ENCODE measurements around the gene GPA33.
A peak's percentile ranks its signal among the peaks of the same experiment; 100 is the strongest.

Gene GPA33

DNA sequence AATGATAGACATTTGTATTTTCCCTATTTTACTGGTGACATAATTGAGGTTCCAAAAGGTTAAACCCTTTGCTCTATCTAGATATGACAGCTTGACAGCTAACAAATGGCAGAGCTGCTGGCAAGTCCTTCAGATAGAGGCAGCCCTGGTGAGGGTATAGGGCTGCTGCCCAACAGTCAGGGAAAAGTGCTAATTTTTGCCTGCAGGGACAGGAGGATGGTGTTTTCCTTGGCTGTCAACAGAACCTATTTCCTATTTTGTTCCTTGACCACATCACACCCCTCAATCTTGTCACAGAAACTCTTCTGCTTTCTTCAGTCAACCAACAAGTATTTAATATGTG, 12.3 kb downstream of the GPA33 start:
- Histone ChIP-seq H3K4me1 (ENCODE audit: control insufficient read depth in 1 of 2, insufficient read depth in 2 of 2, low read length in 2 of 2) (peaks cover 7 to 9% of the 10 kb centered on the region in 2 experiments), H3K36me3 (ENCODE audit: control insufficient read depth in 1 of 2, insufficient read depth in 2 of 2, low read length in 2 of 2) (no peaks in the 10 kb centered on the region), H4K91ac (ENCODE audit: low read depth, low read length) (no peak overlapping the region), H3K9me3 (ENCODE audit: insufficient read depth, low read depth, low read length) (no peaks in the 10 kb centered on the region), H2BK5ac (ENCODE audit: low read depth, low read length, poor library complexity) (no peak overlapping the region), H3K27me3 (ENCODE audit: insufficient read depth, low read length) (no peaks in the 10 kb centered on the region), H2BK12ac (ENCODE audit: low read length) (no peak overlapping the region), H4K8ac (ENCODE audit: low read depth, low read length) (no peak overlapping the region), H3K79me2 (ENCODE audit: control insufficient read depth, insufficient read depth, low read length, poor library complexity) (no peaks in the 10 kb centered on the region), H2AFZ (ENCODE audit: insufficient read depth, low read length, poor library complexity) (no peak overlapping the region), H3K4me2 (ENCODE audit: low read length) (no peak overlapping the region), H3K27ac (ENCODE audit: low read depth, low read length) (no peak overlapping the region), H4K12ac (ENCODE audit: low read depth, low read length) (no peak overlapping the region), H3K9ac (ENCODE audit: low read length) (no peak overlapping the region), H3K23ac (ENCODE audit: low read length) (no peak overlapping the region), H2BK120ac (ENCODE audit: insufficient read depth, low read length, poor library complexity) (no peak overlapping the region), H3K4me3 (ENCODE audit: low read depth, low read length) (no peak overlapping the region), H3K79me1 (ENCODE audit: low read length) (peaks cover 2% of the 10 kb centered on the region), H3K4ac (ENCODE audit: low read depth, low read length) (no peak overlapping the region), H2AK5ac (ENCODE audit: low read length) (no peak overlapping the region), H3K14ac (ENCODE audit: low read length) (no peak overlapping the region), H3K18ac (ENCODE audit: low read length) (no peak overlapping the region)
- DNase-seq: no peak

DNA sequence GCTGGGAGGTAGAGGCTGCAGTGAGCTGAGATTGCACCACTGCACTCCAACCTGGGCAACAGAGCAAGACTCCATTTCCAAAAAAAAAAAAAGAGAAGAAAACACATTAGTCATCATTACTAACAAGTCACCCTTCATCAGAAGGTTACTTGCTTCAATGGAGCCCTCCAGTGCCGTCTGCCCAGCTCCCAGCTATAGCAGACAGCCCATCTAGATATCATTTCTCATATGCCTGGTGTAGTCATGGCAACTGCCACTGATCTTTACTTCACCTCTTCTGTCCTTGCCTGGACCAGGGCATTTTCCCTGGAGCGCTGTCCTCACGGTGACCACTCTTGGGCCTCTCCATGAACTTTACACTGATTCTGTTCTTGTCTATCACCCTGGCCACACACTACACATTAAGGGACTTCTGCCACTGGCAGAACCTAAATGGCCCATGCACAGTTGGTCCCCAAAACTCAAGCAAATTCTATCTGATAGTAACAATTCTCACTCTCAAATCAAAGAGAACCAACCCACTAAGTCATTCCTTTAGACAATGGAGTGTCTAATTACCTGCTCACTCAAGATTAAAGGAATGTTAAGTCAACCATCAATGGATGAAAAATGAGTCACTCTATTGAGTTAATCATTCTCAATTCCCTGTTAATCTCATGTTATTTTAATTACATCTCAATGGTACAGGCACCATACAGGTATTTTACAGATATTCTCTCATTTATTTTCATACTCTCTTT, 12.9 kb downstream of the GPA33 start:
- no peaks in the 10 kb centered on the region for H3K9me3 ChIP-seq (ENCODE audit: insufficient read depth, low read depth, low read length)
- no peak overlapping the region for H3K23ac ChIP-seq (ENCODE audit: low read length)
- no peaks in the 10 kb centered on the region for H3K79me1 ChIP-seq (ENCODE audit: low read length)
- no peak overlapping the region for H3K4me3 ChIP-seq (ENCODE audit: low read depth, low read length)
- no peak overlapping the region for H3K14ac ChIP-seq (ENCODE audit: low read length)
- H3K36me3 ChIP-seq (ENCODE audit: control insufficient read depth in 1 of 2, insufficient read depth in 2 of 2, low read length in 2 of 2): no peaks in the 10 kb centered on the region
- DNase-seq: no peak
- no peak overlapping the region for H2BK120ac ChIP-seq (ENCODE audit: insufficient read depth, low read length, poor library complexity)
- H2AK5ac ChIP-seq (ENCODE audit: low read length): no peak overlapping the region
- H3K4ac ChIP-seq (ENCODE audit: low read depth, low read length): no peak overlapping the region
- no peak overlapping the region for H3K4me2 ChIP-seq (ENCODE audit: low read length)
- H4K12ac ChIP-seq (ENCODE audit: low read depth, low read length): no peak overlapping the region
- H3K79me2 ChIP-seq (ENCODE audit: control insufficient read depth, insufficient read depth, low read length, poor library complexity): no peaks in the 10 kb centered on the region
- no CpG with 5 or more reads among the region's 3 CpGs for WGBS (ENCODE audit: extremely low coverage, insufficient coverage, insufficient read length)
- H3K27me3 ChIP-seq (ENCODE audit: insufficient read depth, low read length): no peaks in the 10 kb centered on the region
- H3K18ac ChIP-seq (ENCODE audit: low read length): no peak overlapping the region
- no peak overlapping the region for H4K8ac ChIP-seq (ENCODE audit: low read depth, low read length)
- H3K4me1 ChIP-seq (ENCODE audit: control insufficient read depth in 1 of 2, insufficient read depth in 2 of 2, low read length in 2 of 2): peaks cover 1 to 4% of the 10 kb centered on the region in 2 experiments
- H2AFZ ChIP-seq (ENCODE audit: insufficient read depth, low read length, poor library complexity): no peak overlapping the region
- H3K9ac ChIP-seq (ENCODE audit: low read length): no peak overlapping the region
- no peak overlapping the region for H3K27ac ChIP-seq (ENCODE audit: low read depth, low read length)
- no peak overlapping the region for H4K91ac ChIP-seq (ENCODE audit: low read depth, low read length)
- H2BK5ac ChIP-seq (ENCODE audit: low read depth, low read length, poor library complexity): no peak overlapping the region
- no peak overlapping the region for H2BK12ac ChIP-seq (ENCODE audit: low read length)

GRCh38 chr1:167076136-167076710, 14.0 kb downstream of the GPA33 start:
- no peak overlapping the region for H2BK120ac ChIP-seq (ENCODE audit: insufficient read depth, low read length, poor library complexity)
- no peak overlapping the region for H3K18ac ChIP-seq (ENCODE audit: low read length)
- no peaks in the 10 kb centered on the region for H3K36me3 ChIP-seq (ENCODE audit: control insufficient read depth in 1 of 2, insufficient read depth in 2 of 2, low read length in 2 of 2)
- H3K4ac ChIP-seq (ENCODE audit: low read depth, low read length): no peak overlapping the region
- H3K23ac ChIP-seq (ENCODE audit: low read length): no peak overlapping the region
- no peak overlapping the region for H2BK12ac ChIP-seq (ENCODE audit: low read length)
- H4K91ac ChIP-seq (ENCODE audit: low read depth, low read length): no peak overlapping the region
- H4K8ac ChIP-seq (ENCODE audit: low read depth, low read length): no peak overlapping the region
- no peak overlapping the region for H3K14ac ChIP-seq (ENCODE audit: low read length)
- H3K27ac ChIP-seq (ENCODE audit: low read depth, low read length): no peak overlapping the region
- H3K79me2 ChIP-seq (ENCODE audit: control insufficient read depth, insufficient read depth, low read length, poor library complexity): no peaks in the 10 kb centered on the region
- no peak overlapping the region for H2BK5ac ChIP-seq (ENCODE audit: low read depth, low read length, poor library complexity)
- no peak overlapping the region for H3K9ac ChIP-seq (ENCODE audit: low read length)
- H3K4me1 ChIP-seq (ENCODE audit: control insufficient read depth in 1 of 2, insufficient read depth in 2 of 2, low read length in 2 of 2): peaks cover 0 to 2% of the 10 kb centered on the region in 2 experiments
- H3K79me1 ChIP-seq (ENCODE audit: low read length): no peaks in the 10 kb centered on the region
- no peak overlapping the region for H2AFZ ChIP-seq (ENCODE audit: insufficient read depth, low read length, poor library complexity)
- H2AK5ac ChIP-seq (ENCODE audit: low read length): no peak overlapping the region
- no peak overlapping the region for H4K12ac ChIP-seq (ENCODE audit: low read depth, low read length)
- WGBS (ENCODE audit: extremely low coverage, insufficient coverage, insufficient read length): no CpG with 5 or more reads among the region's 8 CpGs
- DNase-seq: peak in 1 of 2 donors; percentile 43
- no peak overlapping the region for H3K4me3 ChIP-seq (ENCODE audit: low read depth, low read length)
- no peak overlapping the region for H3K4me2 ChIP-seq (ENCODE audit: low read length)
- H3K9me3 ChIP-seq (ENCODE audit: insufficient read depth, low read depth, low read length): peaks cover 2% of the 10 kb centered on the region
- H3K27me3 ChIP-seq (ENCODE audit: insufficient read depth, low read length): no peaks in the 10 kb centered on the region

DNA sequence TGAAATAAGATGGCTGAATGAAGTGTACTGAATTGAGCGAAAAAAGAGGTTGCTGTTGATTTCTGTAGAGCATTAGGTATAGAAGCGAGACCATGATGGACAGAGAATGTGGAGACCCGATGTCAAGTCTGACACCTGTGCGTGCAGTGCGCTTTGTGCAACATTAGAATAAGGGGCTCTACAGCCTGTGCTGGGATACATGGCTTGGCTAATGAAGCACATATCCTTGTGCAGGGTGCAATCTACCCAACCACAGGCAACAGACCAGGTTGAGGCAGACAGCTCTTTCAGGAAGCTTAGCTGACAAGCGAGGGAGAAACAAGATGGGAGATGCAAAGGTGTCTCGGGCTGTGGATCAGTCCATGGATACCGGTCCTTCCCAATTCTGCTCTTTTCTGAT, 18.9 kb downstream of the GPA33 start:
- Histone ChIP-seq H2AFZ (ENCODE audit: insufficient read depth, low read length, poor library complexity) (no peak overlapping the region), H3K9me3 (ENCODE audit: insufficient read depth, low read depth, low read length) (peaks cover 5% of the 10 kb centered on the region), H3K23ac (ENCODE audit: low read length) (peak overlapping the region; percentile 5), H2BK5ac (ENCODE audit: low read depth, low read length, poor library complexity) (no peak overlapping the region), H3K18ac (ENCODE audit: low read length) (no peak overlapping the region), H3K4ac (ENCODE audit: low read depth, low read length) (no peak overlapping the region), H3K36me3 (ENCODE audit: control insufficient read depth in 1 of 2, insufficient read depth in 2 of 2, low read length in 2 of 2) (no peaks in the 10 kb centered on the region), H2BK12ac (ENCODE audit: low read length) (no peak overlapping the region), H3K4me3 (ENCODE audit: low read depth, low read length) (no peak overlapping the region), H3K4me2 (ENCODE audit: low read length) (no peak overlapping the region), H3K79me1 (ENCODE audit: low read length) (no peaks in the 10 kb centered on the region), H2AK5ac (ENCODE audit: low read length) (no peak overlapping the region), H4K91ac (ENCODE audit: low read depth, low read length) (no peak overlapping the region), H4K8ac (ENCODE audit: low read depth, low read length) (no peak overlapping the region), H2BK120ac (ENCODE audit: insufficient read depth, low read length, poor library complexity) (no peak overlapping the region), H3K79me2 (ENCODE audit: control insufficient read depth, insufficient read depth, low read length, poor library complexity) (no peaks in the 10 kb centered on the region), H4K12ac (ENCODE audit: low read depth, low read length) (no peak overlapping the region), H3K4me1 (ENCODE audit: control insufficient read depth in 1 of 2, insufficient read depth in 2 of 2, low read length in 2 of 2) (no peaks in the 10 kb centered on the region), H3K27ac (ENCODE audit: low read depth, low read length) (no peak overlapping the region), H3K27me3 (ENCODE audit: insufficient read depth, low read length) (no peaks in the 10 kb centered on the region), H3K14ac (ENCODE audit: low read length) (no peak overlapping the region), H3K9ac (ENCODE audit: low read length) (no peak overlapping the region)
- no CpG with 5 or more reads among the region's 8 CpGs for WGBS (ENCODE audit: extremely low coverage, insufficient coverage, insufficient read length)
- no peak for DNase-seq

Measured in trophoblast cell (in vitro differentiated cells and primary cell).